GM12878 (cell line): ENCODE results near the gene CACNA2D2.

ENCODE experiments used
- CTCF ChIP-seq, 3 experiments: IDR thresholded peaks in 2 of 3; conservative IDR thresholded peaks in 1 of 3; 2 replicates each; pipeline ENCODE4 v1.5.1; 2011; ENCODE audit warnings: low read depth in 3 of 3, low read length in 3 of 3, mild to moderate bottlenecking in 3 of 3, control low read depth in 2 of 3, moderate library complexity in 2 of 3, inconsistent platforms in 1 of 3, mixed read lengths in 1 of 3; ENCODE audit not compliant: control insufficient read depth in 2 of 3, insufficient read depth in 1 of 3; ENCODE audit errors: extremely low read depth in 1 of 3
- ESRRA ChIP-seq: IDR thresholded peaks from 2 replicates; pipeline ENCODE4 v1.6.1; 2012; ENCODE audit warnings: mild to moderate bottlenecking, low read length, improper control_type of control experiment
- MTA3 ChIP-seq: IDR thresholded peaks from 2 replicates; pipeline ENCODE4 v1.6.1; 2012; ENCODE audit warnings: low read length, inconsistent platforms, borderline replicate concordance
- TAF1 ChIP-seq: IDR thresholded peaks from 2 replicates; pipeline ENCODE4 v1.6.1; 2011; ENCODE audit warnings: mild to moderate bottlenecking, low read depth, low read length, borderline replicate concordance
- USF1 ChIP-seq: IDR thresholded peaks from 2 replicates; pipeline ENCODE4 v1.6.1; 2011; ENCODE audit warnings: borderline replicate concordance, low read depth, mild to moderate bottlenecking, moderate library complexity, mixed read lengths, low read length; ENCODE audit not compliant: insufficient read depth; ENCODE audit errors: extremely low read length

GRCh38 chr3:50537421-50538129 is 34.1 kb upstream of the CACNA2D2 start:
- TF ChIP-seq MTA3 (no peak), TAF1 (no peak), USF1 (no peak), ESRRA (no peak), CTCF (IDR thresholded peaks at IDR 0.05 in 2 of 3, conservative IDR thresholded peaks at IDR 0.05 in 1 of 3; ENCODE audit: control insufficient read depth in 2 of 3, extremely low read depth in 1 of 3, insufficient read depth in 1 of 3, low read depth in 3 of 3, low read length in 3 of 3) (no peak)
